ENCODE results near the gene DUSP18. TPM values are rescaled to one million over a fixed set of nuclear protein-coding genes. Genes with fewer than 3 reads are reported as not detected.

DUSP18 gene
- total and polyA plus RNA-seq, 4 donors = 1.0 to 2.3 (median 1.6) TPM

DNA sequence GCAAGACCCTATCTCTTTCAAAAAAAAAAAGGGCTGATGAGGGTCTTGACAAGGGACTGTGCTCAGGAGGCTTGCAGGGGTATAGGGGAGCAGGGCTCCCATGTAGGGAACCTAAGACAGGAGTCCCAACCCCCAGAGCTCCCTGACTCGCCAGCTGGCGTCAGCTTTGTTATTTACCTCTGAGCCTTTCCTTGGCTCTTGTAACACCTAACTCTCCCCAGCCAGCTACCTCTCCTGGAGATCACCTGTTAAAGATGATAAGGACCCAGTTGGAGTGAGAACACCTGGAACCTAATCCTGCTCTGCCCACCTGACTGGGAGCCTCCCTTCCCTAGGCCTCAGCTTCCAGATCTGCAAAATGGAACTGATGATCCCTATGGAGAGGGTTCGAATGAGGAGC lies 18.9 kb downstream of the DUSP18 start:
- no peaks in the 10 kb centered on the region for H3K27me3 ChIP-seq (ENCODE audit: control insufficient read depth in 4 of 4, insufficient read depth in 4 of 4, low read length in 3 of 4)
- no peak for DNase-seq (ENCODE audit: low spot score)
- H3K27ac ChIP-seq (ENCODE audit: low read depth in 1 of 2, low read length in 2 of 2) = no peak overlapping the region
- H3K9me3 ChIP-seq (ENCODE audit: control insufficient read depth in 4 of 4, low read length in 3 of 4) = no peaks in the 10 kb centered on the region
- WGBS = 94% methylated on average over 3 of the region's 3 CpGs
- no peaks in the 10 kb centered on the region for H3K36me3 ChIP-seq (ENCODE audit: control insufficient read depth in 4 of 4, insufficient read depth in 3 of 4, low read depth in 1 of 4, low read length in 3 of 4)
- no peaks in the 10 kb centered on the region for H3K4me1 ChIP-seq (ENCODE audit: control insufficient read depth in 4 of 4, insufficient read depth in 4 of 4, low read length in 3 of 4)
- H3K9ac ChIP-seq (ENCODE audit: low read depth in 1 of 2, low read length in 2 of 2) = no peak overlapping the region
- H3K4me3 ChIP-seq (ENCODE audit: low read depth in 1 of 3, low read length in 3 of 3) = no peak overlapping the region
- TF ChIP-seq FOXA2 (IDR thresholded peaks at IDR 0.05) = no peak
- no peak for TF ChIP-seq NR2F2 (IDR thresholded peaks at IDR 0.05)
- TF ChIP-seq, protein P1, sequence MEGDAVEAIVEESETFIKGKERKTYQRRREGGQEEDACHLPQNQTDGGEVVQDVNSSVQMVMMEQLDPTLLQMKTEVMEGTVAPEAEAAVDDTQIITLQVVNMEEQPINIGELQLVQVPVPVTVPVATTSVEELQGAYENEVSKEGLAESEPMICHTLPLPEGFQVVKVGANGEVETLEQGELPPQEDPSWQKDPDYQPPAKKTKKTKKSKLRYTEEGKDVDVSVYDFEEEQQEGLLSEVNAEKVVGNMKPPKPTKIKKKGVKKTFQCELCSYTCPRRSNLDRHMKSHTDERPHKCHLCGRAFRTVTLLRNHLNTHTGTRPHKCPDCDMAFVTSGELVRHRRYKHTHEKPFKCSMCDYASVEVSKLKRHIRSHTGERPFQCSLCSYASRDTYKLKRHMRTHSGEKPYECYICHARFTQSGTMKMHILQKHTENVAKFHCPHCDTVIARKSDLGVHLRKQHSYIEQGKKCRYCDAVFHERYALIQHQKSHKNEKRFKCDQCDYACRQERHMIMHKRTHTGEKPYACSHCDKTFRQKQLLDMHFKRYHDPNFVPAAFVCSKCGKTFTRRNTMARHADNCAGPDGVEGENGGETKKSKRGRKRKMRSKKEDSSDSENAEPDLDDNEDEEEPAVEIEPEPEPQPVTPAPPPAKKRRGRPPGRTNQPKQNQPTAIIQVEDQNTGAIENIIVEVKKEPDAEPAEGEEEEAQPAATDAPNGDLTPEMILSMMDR (IDR thresholded peaks at IDR 0.05; ENCODE audit: low read depth, low read length, missing input control) = no peak
- no peak for TF ChIP-seq YY1 (IDR thresholded peaks at IDR 0.05)
- TF ChIP-seq, protein P2, sequence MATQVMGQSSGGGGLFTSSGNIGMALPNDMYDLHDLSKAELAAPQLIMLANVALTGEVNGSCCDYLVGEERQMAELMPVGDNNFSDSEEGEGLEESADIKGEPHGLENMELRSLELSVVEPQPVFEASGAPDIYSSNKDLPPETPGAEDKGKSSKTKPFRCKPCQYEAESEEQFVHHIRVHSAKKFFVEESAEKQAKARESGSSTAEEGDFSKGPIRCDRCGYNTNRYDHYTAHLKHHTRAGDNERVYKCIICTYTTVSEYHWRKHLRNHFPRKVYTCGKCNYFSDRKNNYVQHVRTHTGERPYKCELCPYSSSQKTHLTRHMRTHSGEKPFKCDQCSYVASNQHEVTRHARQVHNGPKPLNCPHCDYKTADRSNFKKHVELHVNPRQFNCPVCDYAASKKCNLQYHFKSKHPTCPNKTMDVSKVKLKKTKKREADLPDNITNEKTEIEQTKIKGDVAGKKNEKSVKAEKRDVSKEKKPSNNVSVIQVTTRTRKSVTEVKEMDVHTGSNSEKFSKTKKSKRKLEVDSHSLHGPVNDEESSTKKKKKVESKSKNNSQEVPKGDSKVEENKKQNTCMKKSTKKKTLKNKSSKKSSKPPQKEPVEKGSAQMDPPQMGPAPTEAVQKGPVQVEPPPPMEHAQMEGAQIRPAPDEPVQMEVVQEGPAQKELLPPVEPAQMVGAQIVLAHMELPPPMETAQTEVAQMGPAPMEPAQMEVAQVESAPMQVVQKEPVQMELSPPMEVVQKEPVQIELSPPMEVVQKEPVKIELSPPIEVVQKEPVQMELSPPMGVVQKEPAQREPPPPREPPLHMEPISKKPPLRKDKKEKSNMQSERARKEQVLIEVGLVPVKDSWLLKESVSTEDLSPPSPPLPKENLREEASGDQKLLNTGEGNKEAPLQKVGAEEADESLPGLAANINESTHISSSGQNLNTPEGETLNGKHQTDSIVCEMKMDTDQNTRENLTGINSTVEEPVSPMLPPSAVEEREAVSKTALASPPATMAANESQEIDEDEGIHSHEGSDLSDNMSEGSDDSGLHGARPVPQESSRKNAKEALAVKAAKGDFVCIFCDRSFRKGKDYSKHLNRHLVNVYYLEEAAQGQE (IDR thresholded peaks at IDR 0.05) = no peak
- TF ChIP-seq, protein P3, sequence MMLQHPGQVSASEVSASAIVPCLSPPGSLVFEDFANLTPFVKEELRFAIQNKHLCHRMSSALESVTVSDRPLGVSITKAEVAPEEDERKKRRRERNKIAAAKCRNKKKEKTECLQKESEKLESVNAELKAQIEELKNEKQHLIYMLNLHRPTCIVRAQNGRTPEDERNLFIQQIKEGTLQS (IDR thresholded peaks at IDR 0.05) = no peak

DNA sequence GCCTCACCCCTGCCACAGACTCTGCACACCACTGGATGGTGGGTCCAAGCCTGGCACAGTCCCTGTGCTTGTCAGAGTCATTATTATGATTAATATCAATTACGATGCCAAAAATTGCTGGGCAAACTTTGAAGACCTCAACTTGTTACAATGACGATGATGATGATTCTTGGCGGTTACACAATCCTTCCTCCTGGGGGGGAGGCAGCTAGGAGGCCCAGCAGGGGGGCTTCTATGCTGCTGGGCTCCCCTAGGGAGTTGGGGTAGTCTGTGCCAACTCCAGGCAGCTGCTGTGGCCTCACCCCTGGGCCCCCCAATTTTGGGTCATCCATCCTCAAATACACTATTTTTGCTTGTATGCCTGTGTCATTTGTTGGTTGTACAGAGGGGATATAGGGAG lies 20.1 kb downstream of the DUSP18 start:
- DNase-seq (ENCODE audit: low spot score) = no peak
- no peak for TF ChIP-seq NR2F2 (IDR thresholded peaks at IDR 0.05)
- TF ChIP-seq, protein P4, sequence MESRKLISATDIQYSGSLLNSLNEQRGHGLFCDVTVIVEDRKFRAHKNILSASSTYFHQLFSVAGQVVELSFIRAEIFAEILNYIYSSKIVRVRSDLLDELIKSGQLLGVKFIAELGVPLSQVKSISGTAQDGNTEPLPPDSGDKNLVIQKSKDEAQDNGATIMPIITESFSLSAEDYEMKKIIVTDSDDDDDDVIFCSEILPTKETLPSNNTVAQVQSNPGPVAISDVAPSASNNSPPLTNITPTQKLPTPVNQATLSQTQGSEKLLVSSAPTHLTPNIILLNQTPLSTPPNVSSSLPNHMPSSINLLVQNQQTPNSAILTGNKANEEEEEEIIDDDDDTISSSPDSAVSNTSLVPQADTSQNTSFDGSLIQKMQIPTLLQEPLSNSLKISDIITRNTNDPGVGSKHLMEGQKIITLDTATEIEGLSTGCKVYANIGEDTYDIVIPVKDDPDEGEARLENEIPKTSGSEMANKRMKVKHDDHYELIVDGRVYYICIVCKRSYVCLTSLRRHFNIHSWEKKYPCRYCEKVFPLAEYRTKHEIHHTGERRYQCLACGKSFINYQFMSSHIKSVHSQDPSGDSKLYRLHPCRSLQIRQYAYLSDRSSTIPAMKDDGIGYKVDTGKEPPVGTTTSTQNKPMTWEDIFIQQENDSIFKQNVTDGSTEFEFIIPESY (IDR thresholded peaks at IDR 0.05) = no peak
- TF ChIP-seq SP1 (IDR thresholded peaks at IDR 0.05) = no peak
- TF ChIP-seq HNF4G (IDR thresholded peaks at IDR 0.05) = no peak
- TF ChIP-seq JUND (IDR thresholded peaks at IDR 0.05) = no peak
- no peak for TF ChIP-seq TAF1 (conservative IDR thresholded peaks at IDR 0.05)
- TF ChIP-seq GABPA (IDR thresholded peaks at IDR 0.05 in 1 of 2, conservative IDR thresholded peaks at IDR 0.05 in 1 of 2) = no peak
- no peak for TF ChIP-seq EGR1 (IDR thresholded peaks at IDR 0.05; ENCODE audit: low read depth in 2 of 2)

More for the DNA sequence above, 20.1 kb downstream of the DUSP18 start:
- no peak overlapping the region for H3K9ac ChIP-seq (ENCODE audit: low read depth in 1 of 2, low read length in 2 of 2)
- no peaks in the 10 kb centered on the region for H3K4me1 ChIP-seq (ENCODE audit: control insufficient read depth in 4 of 4, insufficient read depth in 4 of 4, low read length in 3 of 4)
- H3K9me3 ChIP-seq (ENCODE audit: control insufficient read depth in 4 of 4, low read length in 3 of 4) = no peaks in the 10 kb centered on the region
- H3K27me3 ChIP-seq (ENCODE audit: control insufficient read depth in 4 of 4, insufficient read depth in 4 of 4, low read length in 3 of 4) = no peaks in the 10 kb centered on the region
- no peaks in the 10 kb centered on the region for H3K36me3 ChIP-seq (ENCODE audit: control insufficient read depth in 4 of 4, insufficient read depth in 3 of 4, low read depth in 1 of 4, low read length in 3 of 4)
- no peak overlapping the region for H3K4me3 ChIP-seq (ENCODE audit: low read depth in 1 of 3, low read length in 3 of 3)
- 94% methylated on average over 3 of the region's 3 CpGs for whole genome bisulfite sequencing
- no peak overlapping the region for H3K27ac ChIP-seq (ENCODE audit: low read depth in 1 of 2, low read length in 2 of 2)

Data from liver (tissue), 9 donors.